Parathyroid adenoma (tissue), 2 donors: Measurements from ENCODE around the gene PNKP.

Experiments
- H2AFZ ChIP-seq: fragments of 300-600 bp; sonication (generic); one replicate; pipeline ENCODE4 v1.7.0; 2017; ENCODE audit warnings: antibody characterized with exemption, mild to moderate bottlenecking
- H3K27ac ChIP-seq: fragments of 300-600 bp; sonication (generic); one replicate; pipeline ENCODE4 v1.7.0; 2017
- H3K27me3 ChIP-seq: fragments of 300-600 bp; sonication (generic); one replicate; pipeline ENCODE4 v1.7.0; 2017; ENCODE audit warnings: low read length; ENCODE audit not compliant: control insufficient read depth, insufficient read depth
- H3K36me3 ChIP-seq: fragments of 300-600 bp; sonication (generic); one replicate; pipeline ENCODE4 v1.7.0; 2017; ENCODE audit warnings: low read length; ENCODE audit not compliant: control insufficient read depth, insufficient read depth
- H3K4me1 ChIP-seq: fragments of 300-600 bp; sonication (generic); one replicate; pipeline ENCODE4 v1.7.0; 2017; ENCODE audit warnings: control low read depth
- H3K4me2 ChIP-seq: fragments of 300-600 bp; sonication (generic); one replicate; pipeline ENCODE4 v1.7.0; 2017; ENCODE audit warnings: low read length
- H3K4me3 ChIP-seq: fragments of 300-600 bp; sonication (generic); one replicate; pipeline ENCODE4 v1.7.0; 2017; ENCODE audit warnings: low read depth, low read length
- H3K79me2 ChIP-seq: fragments of 300-600 bp; sonication (generic); one replicate; pipeline ENCODE4 v1.7.0; 2017; ENCODE audit warnings: control low read depth
- H3K9ac ChIP-seq: fragments of 300-600 bp; sonication (generic); one replicate; pipeline ENCODE4 v1.7.0; 2017; ENCODE audit warnings: mild to moderate bottlenecking
- H3K9me3 ChIP-seq: fragments of 300-600 bp; sonication (generic); one replicate; pipeline ENCODE4 v1.7.0; 2017; ENCODE audit warnings: low read length; ENCODE audit not compliant: control insufficient read depth
- CTCF ChIP-seq: fragments of 300-600 bp; sonication (generic); IDR thresholded peaks from one replicate; pipeline ENCODE4 v1.7.0; 2017; ENCODE audit warnings: antibody characterized with exemption, mild to moderate bottlenecking
- donor health status: primary hyperparathyroidism.

PNKP gene

GRCh38 chr19:49911381-49912145 is 44.2 kb upstream of the PNKP start:
- Histone ChIP-seq H3K36me3 (no peaks in the 10 kb centered on the region), H3K4me2 (no peak overlapping the region), H3K27ac (no peak overlapping the region), H3K4me1 (no peaks in the 10 kb centered on the region), H3K4me3 (no peak overlapping the region), H3K27me3 (no peaks in the 10 kb centered on the region), H2AFZ (no peak overlapping the region), H3K9ac (no peak overlapping the region), H3K79me2 (peaks cover 4% of the 10 kb centered on the region), H3K9me3 (no peaks in the 10 kb centered on the region)
- TF ChIP-seq CTCF = no peak

- H3K36me3 ChIP-seq = no peaks in the 10 kb centered on the region
Observed at GRCh38 chr19:49910179-49910578, 42.8 kb upstream of the PNKP start.

GRCh38 chr19:49908480-49909420 is 41.4 kb upstream of the PNKP start:
- no peak overlapping the region for H3K4me2 ChIP-seq
- no peaks in the 10 kb centered on the region for H3K27me3 ChIP-seq
- H3K4me1 ChIP-seq = no peaks in the 10 kb centered on the region
- H3K9ac ChIP-seq = no peak overlapping the region
- peaks cover 4% of the 10 kb centered on the region for H3K79me2 ChIP-seq
- no peak overlapping the region for H3K27ac ChIP-seq
- TF ChIP-seq CTCF = no peak
- H3K4me3 ChIP-seq = no peak overlapping the region
- no peak overlapping the region for H2AFZ ChIP-seq
- no peaks in the 10 kb centered on the region for H3K36me3 ChIP-seq
- no peaks in the 10 kb centered on the region for H3K9me3 ChIP-seq

More at GRCh38 chr19:49910179-49910578, 42.8 kb upstream of the PNKP start:
- H3K27ac ChIP-seq = no peak overlapping the region
- TF ChIP-seq CTCF = no peak
- H3K27me3 ChIP-seq = no peaks in the 10 kb centered on the region
- H3K4me2 ChIP-seq = no peak overlapping the region
- no peaks in the 10 kb centered on the region for H3K4me1 ChIP-seq
- no peak overlapping the region for H2AFZ ChIP-seq
- no peak overlapping the region for H3K9ac ChIP-seq
- H3K79me2 ChIP-seq = peaks cover 4% of the 10 kb centered on the region
- H3K4me3 ChIP-seq = no peak overlapping the region
- no peaks in the 10 kb centered on the region for H3K9me3 ChIP-seq

GRCh38 chr19:49907745-49908446 is 40.5 kb upstream of the PNKP start:
- Histone ChIP-seq H3K9me3 (no peaks in the 10 kb centered on the region), H3K4me3 (no peak overlapping the region), H3K27ac (no peak overlapping the region), H3K4me1 (no peaks in the 10 kb centered on the region), H2AFZ (no peak overlapping the region), H3K9ac (no peak overlapping the region), H3K79me2 (peaks cover 4% of the 10 kb centered on the region), H3K27me3 (no peaks in the 10 kb centered on the region), H3K36me3 (no peaks in the 10 kb centered on the region), H3K4me2 (no peak overlapping the region)
- TF ChIP-seq CTCF = no peak
